T-helper 22 cell (primary cell): ENCODE data around the gene KCNH2.

ENCODE experiments used
- DNase-seq: peaks from one replicate; pipeline ENCODE4 v3.0.0-alpha.2; 2020; ENCODE audit warnings: low read depth

The KCNH2 gene

DNA sequence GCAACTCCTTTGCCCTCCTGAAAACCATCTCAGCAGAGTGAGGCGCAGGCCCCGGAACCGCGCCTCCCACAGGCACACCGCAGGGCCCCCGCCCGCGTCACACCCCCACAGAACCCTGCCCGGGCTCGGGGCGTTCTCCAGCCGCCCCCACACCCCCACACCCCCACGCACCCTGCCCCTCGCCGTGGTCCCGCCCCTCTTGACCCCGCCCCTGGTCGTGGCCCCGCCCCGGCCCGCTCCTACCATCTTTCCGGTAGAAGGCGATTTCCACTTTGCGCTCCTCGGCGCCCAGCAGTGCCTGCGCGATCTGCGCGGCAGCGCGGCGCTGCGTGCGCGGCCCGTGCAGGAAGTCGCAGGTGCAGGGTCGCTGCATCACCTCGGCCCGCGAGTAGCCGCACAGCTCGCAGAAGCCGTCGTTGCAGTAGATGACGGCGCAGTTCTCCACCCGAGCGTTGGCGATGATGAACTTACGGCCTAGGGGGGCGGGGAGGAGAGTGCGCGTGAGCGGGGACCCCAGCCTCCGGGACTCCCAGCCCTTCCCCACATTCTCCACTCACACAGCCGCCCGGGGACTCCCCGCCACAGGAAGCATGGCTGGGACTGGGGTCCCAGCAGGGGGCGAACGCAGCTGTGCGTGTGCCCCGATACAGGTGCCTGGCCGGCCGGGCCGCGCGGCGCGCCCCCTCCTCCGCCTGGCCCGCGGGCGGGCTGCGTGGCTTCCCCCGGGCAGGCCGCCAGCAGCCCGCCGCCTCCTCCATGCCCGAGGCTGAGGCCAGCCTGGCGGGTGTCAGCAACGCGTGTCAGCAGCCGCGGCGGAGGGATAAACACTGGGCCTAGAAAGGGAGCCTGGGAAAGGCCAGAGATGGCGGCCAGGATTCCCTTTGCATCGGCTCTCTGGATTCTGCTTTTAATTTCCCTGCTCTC is 3.4 kb downstream of the KCNH2 start:
- DNase-seq: peak; percentile 74

DNA sequence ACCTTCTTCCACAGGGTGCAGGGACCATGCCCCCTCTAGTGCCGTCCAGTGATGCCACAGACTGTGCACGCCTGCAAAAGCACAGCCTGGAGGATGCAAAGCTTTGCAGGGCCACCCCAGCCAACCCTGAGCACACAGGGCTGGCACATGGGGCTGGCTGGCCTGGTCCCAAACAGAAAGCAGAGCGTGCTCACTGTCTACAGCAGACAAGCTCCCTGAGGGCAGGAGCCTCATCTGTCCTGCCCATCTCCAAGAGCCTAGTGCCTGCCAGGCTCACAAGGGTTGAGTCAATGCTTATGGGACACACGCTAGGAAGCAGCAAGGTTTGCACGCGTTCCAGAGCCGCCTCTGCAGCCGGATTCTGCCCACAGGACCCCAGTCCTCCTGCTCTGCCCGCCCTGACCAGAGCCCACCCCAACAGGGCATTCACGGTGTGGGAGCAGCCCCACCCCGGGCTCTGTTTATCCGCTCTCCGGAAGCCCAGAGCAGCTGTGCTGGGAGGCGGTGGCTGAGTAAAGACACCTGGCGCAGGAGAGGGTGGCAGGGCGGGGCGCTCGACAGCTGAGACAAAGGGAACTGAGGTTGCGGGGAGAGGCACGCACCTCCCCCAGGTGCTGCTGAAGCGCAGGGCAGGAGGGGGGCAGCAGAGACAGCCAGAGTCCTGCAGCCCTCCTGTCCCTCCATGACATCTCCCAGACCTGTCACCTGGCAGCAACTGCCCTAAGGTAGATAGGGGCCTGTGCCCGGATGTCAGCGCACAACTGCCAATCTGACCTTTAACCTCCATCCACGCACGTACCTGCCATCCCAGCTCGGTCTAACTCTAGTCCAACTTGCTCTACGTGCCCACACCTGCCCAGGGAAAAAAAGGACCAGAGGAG is 4.3 kb downstream of the KCNH2 start:
- peak; percentile 10 for DNase-seq

DNA sequence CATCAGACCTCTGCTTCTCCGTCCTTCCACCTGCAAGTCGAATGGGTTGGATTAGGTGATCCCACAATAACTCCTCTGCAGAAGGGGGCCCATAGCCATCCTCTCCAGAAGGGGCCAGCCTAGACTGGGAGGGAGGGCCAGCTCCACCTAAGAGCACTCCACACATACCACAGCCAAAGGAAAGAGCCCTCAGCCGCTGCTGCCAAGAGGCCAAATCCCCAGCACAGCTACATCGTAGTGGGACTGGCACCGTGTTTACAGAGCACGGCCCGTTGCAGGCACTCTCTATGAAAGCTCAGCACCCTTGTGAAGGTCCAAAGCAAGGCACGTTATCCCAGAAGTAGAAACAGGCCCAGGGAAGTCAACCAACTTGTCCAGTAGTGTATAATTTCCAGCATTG is 5.4 kb downstream of the KCNH2 start:
- DNase-seq: no peak

DNA sequence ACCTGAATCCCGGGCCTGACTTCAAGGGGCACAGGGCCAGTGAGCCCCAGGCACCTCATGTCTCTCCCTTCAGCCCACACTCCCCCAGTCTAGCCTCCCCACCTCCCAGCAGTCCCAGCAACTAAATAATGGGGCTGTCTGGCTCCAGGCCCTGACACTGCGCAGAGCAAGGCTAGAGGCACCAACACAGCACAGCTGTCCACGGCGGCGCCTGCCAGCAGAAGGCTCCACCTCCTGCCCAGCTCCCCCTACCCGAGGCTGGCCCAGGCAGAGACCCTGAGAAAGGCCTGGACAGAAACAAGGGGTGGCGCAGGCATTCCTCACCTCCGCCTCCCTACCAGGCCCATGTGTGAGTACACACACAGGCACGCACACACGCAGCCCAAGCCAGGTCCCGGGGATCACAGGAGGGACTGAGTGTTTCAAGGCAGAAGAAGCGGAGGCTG is 6.1 kb downstream of the KCNH2 start:
- DNase-seq: no peak

DNA sequence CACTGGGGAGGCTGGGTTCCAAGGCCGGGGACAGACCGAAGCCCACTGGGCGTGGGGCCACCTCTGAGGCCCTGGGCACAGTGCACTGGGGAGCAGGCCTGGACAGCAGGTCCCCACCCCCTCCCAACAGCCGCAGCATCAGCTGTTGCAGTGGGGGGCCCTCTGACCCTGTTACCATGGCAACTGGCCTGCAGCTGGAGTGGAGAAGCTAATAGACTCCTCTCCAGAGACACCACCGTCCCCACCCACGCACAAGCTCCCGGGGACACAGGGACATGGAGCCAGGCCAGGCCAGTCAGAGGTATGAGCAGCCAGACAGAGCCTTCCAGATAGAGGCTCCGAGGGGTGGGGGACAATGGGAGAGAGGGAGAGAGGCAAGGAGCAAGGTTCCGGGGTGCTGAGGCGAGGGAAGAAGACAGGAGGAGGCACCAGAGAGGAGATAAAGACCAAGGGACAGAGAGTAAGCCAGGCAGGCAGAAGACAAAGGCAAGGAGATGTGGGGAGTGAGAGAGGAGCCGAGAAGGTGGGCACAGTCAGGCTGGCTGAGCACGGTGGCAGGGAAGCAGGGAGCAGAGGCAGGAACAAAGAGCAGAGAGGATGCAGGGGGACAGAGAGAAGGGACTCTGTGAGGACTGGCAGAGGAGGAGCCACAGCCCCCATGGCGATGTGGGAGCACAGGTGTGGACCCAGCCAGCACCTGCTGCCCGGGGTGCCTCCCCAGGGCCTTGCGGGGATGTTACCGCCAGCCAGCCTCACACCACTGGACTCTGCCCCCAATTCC is 6.7 kb downstream of the KCNH2 start:
- DNase-seq: no peak

DNA sequence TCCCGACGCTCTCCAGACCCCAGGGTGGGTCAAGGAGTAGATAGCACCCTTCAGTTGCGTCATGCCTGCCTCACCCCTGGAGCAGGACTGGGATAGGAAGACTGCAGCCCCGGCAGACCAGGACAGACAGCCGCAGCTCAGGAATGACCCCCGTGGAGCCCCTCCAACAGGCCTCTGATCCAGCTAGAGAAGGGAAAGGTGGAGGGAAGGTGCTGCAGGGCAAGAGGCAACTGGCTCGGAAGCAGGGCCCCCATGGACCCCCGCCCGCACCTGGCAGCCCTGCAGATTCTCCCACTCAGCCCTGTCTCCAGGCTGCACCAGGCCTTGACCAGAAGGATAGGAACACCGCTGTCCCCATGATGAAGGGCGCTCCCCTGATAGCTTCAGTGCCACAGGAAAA is 7.7 kb downstream of the KCNH2 start:
- no peak for DNase-seq

DNA sequence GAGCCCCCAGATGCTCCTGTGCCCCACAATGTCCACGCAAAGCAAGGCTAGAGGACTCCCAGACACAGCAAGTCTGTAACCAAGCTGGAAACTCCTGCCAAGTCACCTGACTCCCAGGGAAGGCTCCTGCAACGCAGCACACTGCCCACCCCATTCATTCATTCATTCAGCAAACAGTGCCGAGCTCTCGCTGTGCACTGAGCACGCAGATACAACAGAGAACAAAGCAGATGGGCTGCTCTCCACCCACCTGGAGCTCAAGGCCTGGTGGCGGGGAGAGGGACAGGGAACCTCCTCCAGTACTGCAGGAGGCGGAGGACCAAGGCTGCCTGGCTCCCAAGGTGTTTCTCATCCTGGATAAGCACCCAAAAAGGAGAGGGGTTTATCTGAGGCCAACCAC is 8.6 kb downstream of the KCNH2 start:
- DNase-seq: no peak

GRCh38 chr7:150968734-150969372 is 9.3 kb downstream of the KCNH2 start:
- no peak for DNase-seq

- no peak for DNase-seq
Measured at GRCh38 chr7:150968056-150968733, 9.9 kb downstream of the KCNH2 start.

- no peak for DNase-seq
Measured at GRCh38 chr7:150967349-150967748, 10.8 kb downstream of the KCNH2 start.

- DNase-seq: no peak
Measured at GRCh38 chr7:150966002-150966401, 12.1 kb downstream of the KCNH2 start.

DNA sequence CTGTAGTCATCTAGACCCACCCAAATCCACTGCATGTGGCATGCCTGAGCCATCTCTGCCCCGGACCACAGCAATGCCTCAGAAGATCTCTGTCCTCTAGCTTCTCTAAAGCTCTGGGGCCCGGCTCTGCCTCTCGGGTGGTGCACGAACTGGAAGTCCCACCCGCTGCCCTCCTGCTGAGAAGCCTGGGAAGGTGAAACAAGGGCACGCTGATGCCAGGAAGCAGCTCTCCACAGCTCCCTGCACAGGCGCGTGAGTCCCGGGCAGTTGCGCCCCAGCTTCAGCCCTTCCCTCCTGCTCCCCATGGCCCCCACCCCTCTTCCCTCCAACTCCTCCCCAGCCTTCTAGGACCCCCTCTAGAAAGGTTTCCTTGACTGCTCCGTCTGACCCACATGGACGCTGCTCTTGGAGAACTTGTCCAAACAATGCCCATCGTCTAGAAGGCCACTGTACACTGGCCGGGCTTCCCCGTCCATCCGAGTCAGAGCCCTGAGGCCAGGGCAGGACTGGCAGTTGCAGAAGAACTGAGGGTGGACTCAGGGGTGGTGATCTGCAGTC is 12.8 kb downstream of the KCNH2 start:
- no peak for DNase-seq

GRCh38 chr7:150964593-150965111 is 13.5 kb downstream of the KCNH2 start:
- no peak for DNase-seq

DNA sequence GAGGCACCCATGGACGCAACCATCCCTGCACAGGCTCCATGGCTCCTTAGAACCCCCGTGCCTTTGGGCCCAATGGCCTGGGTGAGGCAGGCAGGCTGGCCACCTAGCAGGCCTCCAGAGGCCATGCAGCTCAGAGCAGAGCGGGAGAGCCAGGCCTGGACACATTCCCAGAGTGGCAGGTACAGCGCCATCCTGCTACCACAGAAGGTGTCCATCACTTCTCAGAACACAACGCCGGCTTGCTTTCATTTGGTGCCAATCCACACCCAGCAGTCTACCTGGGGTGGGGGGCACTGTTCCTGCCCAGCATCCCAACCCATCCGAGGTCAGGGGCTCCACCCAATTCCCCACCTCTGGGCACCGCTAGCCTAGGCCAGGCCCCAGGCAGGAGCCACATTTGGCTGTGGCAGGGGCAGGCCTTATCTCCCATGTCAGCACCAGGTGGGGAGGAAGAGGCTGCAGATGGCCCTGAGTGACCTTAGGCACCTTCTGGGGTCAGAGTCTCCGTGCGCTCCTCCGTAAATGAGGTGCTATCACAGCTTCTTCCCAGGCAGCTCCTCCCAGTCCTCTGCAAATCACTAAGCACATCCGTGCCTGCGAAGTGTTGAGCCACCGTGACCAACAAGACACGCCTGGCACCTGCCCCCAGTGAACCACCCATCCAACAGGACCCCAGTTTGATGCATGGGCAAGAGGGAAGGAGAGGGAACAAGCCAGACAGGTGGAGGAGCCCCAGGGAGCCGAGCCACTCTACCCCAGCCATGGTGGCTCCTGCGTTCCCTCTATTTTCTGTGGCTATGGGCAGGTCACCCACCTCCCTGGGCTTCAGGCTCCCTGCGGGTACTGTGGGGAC is 14.2 kb downstream of the KCNH2 start:
- DNase-seq: no peak

DNA sequence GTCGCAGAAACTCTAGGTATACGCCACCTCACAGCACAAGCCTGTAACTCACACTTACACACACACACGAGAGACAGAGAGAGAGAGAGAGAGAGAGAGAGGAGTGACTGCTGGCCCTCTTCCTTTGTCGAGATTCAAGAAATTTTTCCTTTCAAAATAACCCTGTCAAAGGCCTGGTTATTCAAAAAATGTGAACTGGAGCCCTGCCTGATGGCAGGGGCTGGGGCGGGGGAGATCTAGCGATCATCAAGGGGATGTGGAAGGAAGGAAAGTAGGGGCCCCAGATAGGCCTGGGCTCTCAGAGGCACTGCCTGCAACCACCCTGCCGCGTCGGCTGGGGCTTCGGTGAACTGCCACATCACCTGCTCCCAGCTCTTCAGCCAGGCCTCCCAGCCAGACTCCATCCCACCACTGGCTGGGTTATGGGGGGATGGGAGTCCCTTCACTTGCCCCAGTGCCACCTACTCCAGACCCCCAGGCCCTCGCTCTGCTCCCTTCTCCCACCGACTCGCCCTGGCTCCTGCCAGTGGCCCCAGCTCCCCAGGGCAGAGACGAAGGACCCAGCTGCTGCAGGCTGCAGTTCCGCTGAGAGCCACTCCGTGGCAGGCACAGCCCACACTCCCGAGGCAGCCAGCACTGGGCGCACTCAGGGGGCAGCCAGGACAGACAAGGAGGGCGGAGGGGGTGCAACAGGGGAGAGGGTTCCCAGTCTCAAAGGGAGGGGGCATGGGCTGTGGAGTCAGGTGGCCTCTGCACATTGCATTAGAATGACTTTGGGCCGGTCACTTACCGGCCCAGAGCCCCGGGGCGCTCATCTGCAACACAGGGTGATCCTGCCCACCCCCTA is 15.3 kb downstream of the KCNH2 start:
- DNase-seq: peak; percentile 26

DNA sequence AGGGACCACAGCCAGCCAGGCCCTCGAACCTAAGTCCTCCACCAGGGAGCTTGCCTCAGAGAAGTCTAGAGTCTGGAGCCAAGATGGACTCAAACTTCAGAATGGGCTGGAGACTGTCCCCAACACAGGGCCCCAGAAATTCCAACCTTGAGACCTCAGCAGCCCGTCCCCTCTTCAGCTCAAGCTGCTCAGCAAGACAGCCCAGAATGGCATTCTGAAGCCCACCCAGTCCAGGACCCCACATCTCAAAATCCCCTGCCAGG is 15.9 kb downstream of the KCNH2 start:
- DNase-seq: no peak

DNA sequence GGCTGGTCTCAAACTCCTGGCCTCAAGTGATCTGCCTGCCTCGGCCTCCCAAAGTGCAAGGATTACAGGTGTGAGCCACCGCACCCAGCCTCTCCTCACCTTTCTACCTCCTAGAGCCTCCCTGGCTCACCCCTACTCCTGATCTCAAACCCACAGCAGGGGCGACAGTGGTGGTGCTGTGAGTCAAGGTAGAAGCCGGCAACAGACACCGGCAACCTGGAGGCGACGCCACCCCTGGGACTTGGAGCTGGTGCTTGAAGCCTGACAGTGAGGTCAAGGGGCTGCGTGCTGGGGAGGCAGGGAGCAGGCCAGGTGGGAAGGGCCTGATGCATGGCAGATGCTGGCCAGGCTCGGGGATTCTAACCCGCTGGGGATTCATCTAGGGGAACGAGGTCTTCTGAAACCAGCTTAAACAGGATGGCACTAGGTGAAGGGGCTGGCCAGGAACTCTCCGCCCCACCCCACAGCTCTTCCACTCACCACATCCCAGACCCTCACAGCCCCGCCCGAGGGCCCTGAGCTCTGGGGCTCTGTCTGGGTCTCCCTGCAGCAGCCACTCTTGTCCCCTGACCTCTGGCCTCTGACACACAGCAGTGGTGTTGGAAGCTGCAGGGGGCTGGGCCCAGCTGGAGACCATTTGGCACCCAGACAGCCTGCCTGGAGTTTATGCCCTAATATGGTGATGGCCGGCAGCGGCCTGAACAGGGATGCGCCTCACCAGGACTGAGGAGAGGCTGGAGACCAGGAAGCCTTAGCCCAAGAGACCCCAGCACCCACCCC is 16.4 kb downstream of the KCNH2 start:
- no peak for DNase-seq
